COR-L47 (cell line): ENCODE data around the gene ACSS3.
"Not testable (repeated sequence)": the region's sequence is repeated elsewhere in the genome, so short reads cannot be mapped to it uniquely, and the experiment has no call there.

Source experiments
- DNase-seq: peaks from one replicate; lab custom pipeline; 2025; lab: John Stamatoyannopoulos, UW

The ACSS3 gene

GRCh38 chr12:81077686-81078441 lies at the start of gene ACSS3:
Gene ACSS3 (plus strand): TSS chr12:81078079. CDS start chr12:81078121, 42 bp downstream.
- no peak for DNase-seq

- DNase-seq, result no peak
Measured at GRCh38 chr12:81034926-81035325, 43.0 kb upstream of the ACSS3 start.

GRCh38 chr12:81039231-81039630 lies 38.6 kb upstream of the ACSS3 start:
- DNase-seq, result no peak

- no peak for DNase-seq
Measured at GRCh38 chr12:81043979-81044740, 33.7 kb upstream of the ACSS3 start.

- DNase-seq, result not testable (repeated sequence)
Measured at GRCh38 chr12:81064971-81065370, 12.9 kb upstream of the ACSS3 start.

- DNase-seq, result no peak
Measured at GRCh38 chr12:81070846-81071245, 7.0 kb upstream of the ACSS3 start.

- no peak for DNase-seq
Measured at GRCh38 chr12:81075539-81075938, 2.3 kb upstream of the ACSS3 start.

GRCh38 chr12:81077329-81077685 lies 572 bp upstream of the ACSS3 start:
- no peak for DNase-seq

- DNase-seq, result no peak
Measured at GRCh38 chr12:81078469-81079196, 754 bp downstream of the ACSS3 start.

- no peak for DNase-seq
Measured at GRCh38 chr12:81079280-81080076, 1.6 kb downstream of the ACSS3 start.

- DNase-seq, result no peak
Measured at GRCh38 chr12:81080431-81080983, 2.6 kb downstream of the ACSS3 start.

GRCh38 chr12:81081726-81082125 lies 3.8 kb downstream of the ACSS3 start:
- no peak for DNase-seq

GRCh38 chr12:81083018-81083417 lies 5.1 kb downstream of the ACSS3 start:
- DNase-seq, result no peak

GRCh38 chr12:81083906-81084513 lies 6.1 kb downstream of the ACSS3 start:
- no peak for DNase-seq

- no peak for DNase-seq
Measured at GRCh38 chr12:81084811-81085350, 7.0 kb downstream of the ACSS3 start.

GRCh38 chr12:81085832-81086231 lies 8.0 kb downstream of the ACSS3 start:
- DNase-seq, result no peak

- no peak for DNase-seq
Measured at GRCh38 chr12:81086342-81086741, 8.5 kb downstream of the ACSS3 start.

GRCh38 chr12:81088221-81088620 lies 10.3 kb downstream of the ACSS3 start:
- DNase-seq, result no peak

GRCh38 chr12:81089412-81089811 lies 11.5 kb downstream of the ACSS3 start:
- no peak for DNase-seq

- no peak for DNase-seq
Measured at GRCh38 chr12:81092053-81092452, 14.2 kb downstream of the ACSS3 start.
